Neural progenitor cell (in vitro differentiated cells): ENCODE measurements around the gene ZCCHC9. TPM values are rescaled to one million over a fixed set of nuclear protein-coding genes. Genes with fewer than 3 reads are reported as not detected.
A peak's percentile ranks its signal among the peaks of the same experiment; 100 is the strongest.

Experiments
- DNase-seq: peaks from one replicate; pipeline ENCODE4 v3.0.0-alpha.2; 2016; ENCODE audit warnings: low spot score
- H2AFZ ChIP-seq: fragments of 200-600 bp; sonication (generic); replicated peaks from 2 replicates; pipeline ENCODE4 v1.6.1; 2016; ENCODE audit warnings: antibody characterized with exemption
- H3F3A ChIP-seq: fragments of 200-600 bp; sonication (generic); 2 replicates; pipeline ENCODE4 v1.6.1; 2016; ENCODE audit warnings: antibody characterized with exemption, low read depth
- H3K27ac ChIP-seq: fragments of 200-600 bp; sonication (generic); 2 replicates; pipeline ENCODE4 v1.5.1; 2016; ENCODE audit warnings: mild to moderate bottlenecking
- H3K27me3 ChIP-seq: fragments of 200-600 bp; sonication (generic); 2 replicates; pipeline ENCODE4 v1.6.1; 2016; ENCODE audit warnings: mild to moderate bottlenecking, moderate library complexity
- H3K36me3 ChIP-seq: fragments of 200-600 bp; sonication (generic); 2 replicates; pipeline ENCODE4 v1.5.1; 2016
- H3K4me1 ChIP-seq: fragments of 200-600 bp; sonication (generic); 2 replicates; pipeline ENCODE4 v1.6.1; 2016; ENCODE audit warnings: mixed run types
- H3K4me2 ChIP-seq: fragments of 200-600 bp; sonication (generic); 2 replicates; pipeline ENCODE4 v1.6.1; 2016
- H3K4me3 ChIP-seq: fragments of 200-600 bp; sonication (generic); 2 replicates; pipeline ENCODE4 v1.5.1; 2016
- H3K79me2 ChIP-seq: fragments of 200-600 bp; sonication (generic); 2 replicates; pipeline ENCODE4 v1.6.1; 2016; ENCODE audit warnings: low read depth
- H3K9ac ChIP-seq: fragments of 200-600 bp; sonication (generic); 2 replicates; pipeline ENCODE4 v1.6.1; 2016
- H3K9me3 ChIP-seq: fragments of 200-600 bp; sonication (generic); 2 replicates; pipeline ENCODE4 v1.5.1; 2016; ENCODE audit warnings: low read depth
- H4K20me1 ChIP-seq: fragments of 200-600 bp; sonication (generic); 2 replicates; pipeline ENCODE4 v1.6.1; 2016; ENCODE audit warnings: low read depth
- H3K27ac Mint-ChIP-seq: 3 replicates; pipeline ENCODE4 v1.8.0; 2021; ENCODE audit warnings: mixed read lengths
- H3K27me3 Mint-ChIP-seq: 2 replicates; pipeline ENCODE4 v1.8.0; 2022; ENCODE audit warnings: low read depth, mild to moderate bottlenecking, inconsistent platforms, moderate library complexity, mixed read lengths; ENCODE audit not compliant: insufficient read depth
- H3K36me3 Mint-ChIP-seq: 3 replicates; pipeline ENCODE4 v1.8.0; 2021; ENCODE audit warnings: mixed read lengths
- H3K4me1 Mint-ChIP-seq: 3 replicates; pipeline ENCODE4 v1.8.0; 2021; ENCODE audit warnings: mixed read lengths
- H3K4me3 Mint-ChIP-seq: 3 replicates; pipeline ENCODE4 v1.8.0; 2021; ENCODE audit warnings: mild to moderate bottlenecking, moderate library complexity, mixed read lengths
- H3K9me3 Mint-ChIP-seq: 3 replicates; pipeline ENCODE4 v1.8.0; 2020; ENCODE audit warnings: mixed read lengths
- EZH2 ChIP-seq: fragments of 200-600 bp; sonication (generic); IDR thresholded peaks from 2 replicates; pipeline ENCODE4 v1.6.1; 2017; ENCODE audit warnings: antibody characterized with exemption, mild to moderate bottlenecking, moderate library complexity
- EZH2phosphoT487 ChIP-seq: fragments of 200-600 bp; sonication (generic); IDR thresholded peaks from 2 replicates; pipeline ENCODE4 v1.6.1; 2017; ENCODE audit warnings: antibody characterized with exemption
- total RNA-seq: library from RNA; depleted of rRNA; stranded (reverse); fragments of >200 nt; gene quantifications from 2 replicates; pipeline ENCODE4 v1.2.3, GENCODE V29; 2015; ENCODE audit warnings: low replicate concordance
- TF ChIP-seq, protein P1 (sequence below): fragments of 200-600 bp; sonication (generic); IDR thresholded peaks from 2 replicates; pipeline ENCODE4 v1.5.1; 2017; ENCODE audit warnings: antibody characterized with exemption, mild to moderate bottlenecking

The ZCCHC9 gene
- total RNA-seq, 1 donor from 2014 or later, result 57.4 TPM

DNA sequence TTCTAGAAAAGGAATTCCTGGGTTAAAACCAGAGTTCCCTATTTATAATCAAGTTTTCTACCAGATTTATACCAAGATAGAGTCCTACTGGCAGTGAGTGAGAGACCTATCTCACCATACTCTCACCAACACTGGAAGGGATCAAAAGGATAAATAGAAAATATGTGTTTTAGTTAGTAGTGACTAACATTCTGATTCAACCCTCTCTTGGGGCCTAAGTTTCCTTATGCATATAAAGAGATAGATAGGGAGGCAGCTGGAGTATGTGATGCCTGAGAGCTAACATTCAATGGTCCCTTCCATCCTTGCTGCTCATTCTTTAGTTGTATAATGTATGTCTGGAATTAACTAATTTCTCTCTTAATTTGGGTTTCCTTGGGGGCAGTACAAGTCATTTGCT is 36.3 kb upstream of the ZCCHC9 start:
- H3K27ac Mint-ChIP-seq, result no peak overlapping the region
- H3K36me3 ChIP-seq, result peaks cover 4% of the 10 kb centered on the region
- DNase-seq, result no peak
- H3K9me3 Mint-ChIP-seq, result peaks cover 28% of the 10 kb centered on the region
- no peak overlapping the region for H3K4me3 ChIP-seq
- no peak overlapping the region for H3K9ac ChIP-seq
- no peak for TF ChIP-seq EZH2
- TF ChIP-seq, protein P1, sequence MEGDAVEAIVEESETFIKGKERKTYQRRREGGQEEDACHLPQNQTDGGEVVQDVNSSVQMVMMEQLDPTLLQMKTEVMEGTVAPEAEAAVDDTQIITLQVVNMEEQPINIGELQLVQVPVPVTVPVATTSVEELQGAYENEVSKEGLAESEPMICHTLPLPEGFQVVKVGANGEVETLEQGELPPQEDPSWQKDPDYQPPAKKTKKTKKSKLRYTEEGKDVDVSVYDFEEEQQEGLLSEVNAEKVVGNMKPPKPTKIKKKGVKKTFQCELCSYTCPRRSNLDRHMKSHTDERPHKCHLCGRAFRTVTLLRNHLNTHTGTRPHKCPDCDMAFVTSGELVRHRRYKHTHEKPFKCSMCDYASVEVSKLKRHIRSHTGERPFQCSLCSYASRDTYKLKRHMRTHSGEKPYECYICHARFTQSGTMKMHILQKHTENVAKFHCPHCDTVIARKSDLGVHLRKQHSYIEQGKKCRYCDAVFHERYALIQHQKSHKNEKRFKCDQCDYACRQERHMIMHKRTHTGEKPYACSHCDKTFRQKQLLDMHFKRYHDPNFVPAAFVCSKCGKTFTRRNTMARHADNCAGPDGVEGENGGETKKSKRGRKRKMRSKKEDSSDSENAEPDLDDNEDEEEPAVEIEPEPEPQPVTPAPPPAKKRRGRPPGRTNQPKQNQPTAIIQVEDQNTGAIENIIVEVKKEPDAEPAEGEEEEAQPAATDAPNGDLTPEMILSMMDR, result no peak
- TF ChIP-seq EZH2phosphoT487, result no peak
- H3K79me2 ChIP-seq, result peaks cover 81% of the 10 kb centered on the region
- no peaks in the 10 kb centered on the region for H3K9me3 ChIP-seq
- H3K36me3 Mint-ChIP-seq, result peaks cover 22% of the 10 kb centered on the region
- H2AFZ ChIP-seq, result no peak overlapping the region
- no peak overlapping the region for H3K4me2 ChIP-seq
- H3K4me1 Mint-ChIP-seq, result no peaks in the 10 kb centered on the region
- H3K27me3 Mint-ChIP-seq, result no peaks in the 10 kb centered on the region
- H3K4me1 ChIP-seq, result peaks cover 6% of the 10 kb centered on the region
- no peaks in the 10 kb centered on the region for H3K27me3 ChIP-seq
- no peak overlapping the region for H3K4me3 Mint-ChIP-seq
- H3K27ac ChIP-seq, result no peak overlapping the region
- no peaks in the 10 kb centered on the region for H4K20me1 ChIP-seq
- peaks cover 10% of the 10 kb centered on the region for H3F3A ChIP-seq

DNA sequence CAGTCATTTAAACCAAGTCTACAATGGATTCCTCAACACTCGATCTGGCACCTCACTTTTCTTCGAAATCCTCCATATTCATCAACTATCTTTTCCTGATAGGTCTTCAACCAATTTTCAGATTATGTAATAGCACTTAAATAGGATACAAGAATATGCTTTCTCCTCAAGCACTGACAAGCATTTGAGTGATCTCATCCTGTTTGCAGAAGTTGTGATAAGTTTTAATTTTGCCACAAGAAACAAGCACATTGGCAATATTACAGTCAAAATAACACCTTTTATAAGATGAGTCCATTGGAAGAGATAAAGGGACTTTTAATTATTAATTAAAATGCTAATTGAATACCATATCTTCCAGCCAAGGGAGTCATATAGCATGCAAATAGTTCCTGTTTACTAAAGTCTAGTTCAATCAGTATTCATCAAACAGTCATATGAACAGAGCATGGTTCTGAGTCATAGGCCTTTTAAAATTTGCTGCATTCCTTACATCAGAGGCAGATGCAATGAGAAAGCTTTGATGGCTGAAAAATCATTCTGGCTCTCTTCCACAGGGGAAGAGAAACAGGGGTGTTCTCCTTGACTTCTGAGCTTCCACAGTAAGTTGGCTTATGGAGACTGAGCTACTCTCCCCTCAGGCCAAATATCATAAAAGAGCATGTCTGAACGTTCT is 32.7 kb upstream of the ZCCHC9 start:
- no peak overlapping the region for H3K27ac Mint-ChIP-seq
- no peak overlapping the region for H3K9ac ChIP-seq

DNA sequence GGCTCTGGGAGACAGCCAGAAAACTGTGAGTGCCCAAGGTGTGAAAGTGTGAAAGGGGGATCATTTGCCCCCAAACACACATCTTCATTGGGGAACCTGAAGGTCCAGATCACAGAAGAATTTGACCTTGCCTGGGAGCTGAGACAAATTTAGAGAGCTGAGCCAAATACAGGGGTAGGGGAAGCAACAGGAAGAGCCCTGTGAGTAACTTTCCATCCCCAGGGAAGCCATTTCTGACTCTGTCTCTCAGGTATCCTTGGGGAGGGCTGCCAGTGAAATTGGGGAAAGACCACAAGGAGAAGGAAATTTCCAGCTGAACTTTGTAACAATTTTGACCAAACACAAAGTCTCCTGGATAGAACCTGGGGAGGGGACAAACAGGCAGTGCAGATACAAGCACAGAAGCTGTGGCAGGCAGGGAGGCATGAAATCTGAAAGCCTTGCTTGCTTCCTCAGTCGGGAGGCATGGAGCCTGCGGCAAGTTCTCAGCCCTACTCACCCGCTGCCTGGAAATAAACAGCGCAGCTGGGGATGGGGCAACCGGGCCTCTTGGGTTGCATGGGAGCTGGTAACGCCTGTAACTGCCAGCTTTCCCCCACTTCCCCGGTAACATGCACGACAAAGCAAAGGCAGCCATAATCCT is 31.5 kb upstream of the ZCCHC9 start:
- Histone ChIP-seq H3K27me3 (no peaks in the 10 kb centered on the region), H4K20me1 (no peaks in the 10 kb centered on the region), H2AFZ (peak overlapping the region; percentile 40), H3K9me3 (peaks cover 6% of the 10 kb centered on the region), H3K4me1 (peaks cover 16% of the 10 kb centered on the region), H3K27ac (peak overlapping the region; percentile 84), H3K9ac (no peak overlapping the region), H3K4me3 (no peak overlapping the region), H3K79me2 (peaks cover 96% of the 10 kb centered on the region), H3F3A (peaks cover 24% of the 10 kb centered on the region), H3K36me3 (no peaks in the 10 kb centered on the region), H3K4me2 (peak overlapping the region; percentile 50)
- peak; percentile 12 for DNase-seq
- Mint-ChIP-seq H3K36me3 (peaks cover 29% of the 10 kb centered on the region), H3K27me3 (no peaks in the 10 kb centered on the region), H3K27ac (peak overlapping the region; percentile 70), H3K9me3 (peaks cover 42% of the 10 kb centered on the region), H3K4me3 (no peak overlapping the region), H3K4me1 (peaks cover 8% of the 10 kb centered on the region)
- TF ChIP-seq, protein P1, result no peak
- no peak for TF ChIP-seq EZH2phosphoT487
- no peak for TF ChIP-seq EZH2

More for the DNA sequence above, 32.7 kb upstream of the ZCCHC9 start:
- Histone ChIP-seq H3F3A (peaks cover 24% of the 10 kb centered on the region), H3K27ac (no peak overlapping the region), H3K4me3 (no peak overlapping the region), H3K4me1 (peaks cover 16% of the 10 kb centered on the region), H3K4me2 (no peak overlapping the region), H3K36me3 (no peaks in the 10 kb centered on the region), H4K20me1 (no peaks in the 10 kb centered on the region), H2AFZ (no peak overlapping the region), H3K79me2 (peaks cover 88% of the 10 kb centered on the region), H3K27me3 (no peaks in the 10 kb centered on the region), H3K9me3 (no peaks in the 10 kb centered on the region)
- DNase-seq, result no peak
- TF ChIP-seq EZH2 (no peak), EZH2phosphoT487 (no peak)
- TF ChIP-seq, protein P1, result no peak
- peaks cover 26% of the 10 kb centered on the region for H3K36me3 Mint-ChIP-seq
- H3K4me3 Mint-ChIP-seq, result no peak overlapping the region
- peaks cover 30% of the 10 kb centered on the region for H3K9me3 Mint-ChIP-seq
- no peaks in the 10 kb centered on the region for H3K27me3 Mint-ChIP-seq
- H3K4me1 Mint-ChIP-seq, result peaks cover 8% of the 10 kb centered on the region
